ENCODE data around the gene GMPS. TPM values are rescaled to one million over a fixed set of nuclear protein-coding genes. Genes with fewer than 3 reads are reported as not detected.

GMPS gene
- total RNA-seq, 4 donors from 2014 or later = 20.7 to 37.0 (median 25.5) TPM

GRCh38 chr3:155944081-155944480, 73.6 kb downstream of the GMPS start:
- ATAC-seq (ENCODE audit: low FRiP score) = no peak
- TF ChIP-seq, protein P1, sequence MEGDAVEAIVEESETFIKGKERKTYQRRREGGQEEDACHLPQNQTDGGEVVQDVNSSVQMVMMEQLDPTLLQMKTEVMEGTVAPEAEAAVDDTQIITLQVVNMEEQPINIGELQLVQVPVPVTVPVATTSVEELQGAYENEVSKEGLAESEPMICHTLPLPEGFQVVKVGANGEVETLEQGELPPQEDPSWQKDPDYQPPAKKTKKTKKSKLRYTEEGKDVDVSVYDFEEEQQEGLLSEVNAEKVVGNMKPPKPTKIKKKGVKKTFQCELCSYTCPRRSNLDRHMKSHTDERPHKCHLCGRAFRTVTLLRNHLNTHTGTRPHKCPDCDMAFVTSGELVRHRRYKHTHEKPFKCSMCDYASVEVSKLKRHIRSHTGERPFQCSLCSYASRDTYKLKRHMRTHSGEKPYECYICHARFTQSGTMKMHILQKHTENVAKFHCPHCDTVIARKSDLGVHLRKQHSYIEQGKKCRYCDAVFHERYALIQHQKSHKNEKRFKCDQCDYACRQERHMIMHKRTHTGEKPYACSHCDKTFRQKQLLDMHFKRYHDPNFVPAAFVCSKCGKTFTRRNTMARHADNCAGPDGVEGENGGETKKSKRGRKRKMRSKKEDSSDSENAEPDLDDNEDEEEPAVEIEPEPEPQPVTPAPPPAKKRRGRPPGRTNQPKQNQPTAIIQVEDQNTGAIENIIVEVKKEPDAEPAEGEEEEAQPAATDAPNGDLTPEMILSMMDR (IDR thresholded peaks at IDR 0.05) = no peak
- no peak for DNase-seq (ENCODE audit: low spot score)

- TF ChIP-seq, protein P1 (IDR thresholded peaks at IDR 0.05) = no peak
- no peak for ATAC-seq (ENCODE audit: low FRiP score)
- DNase-seq (ENCODE audit: low spot score) = no peak
These were observed 75.7 kb downstream of the GMPS start for GRCh38 chr3:155946178-155946577.

- ATAC-seq (ENCODE audit: low FRiP score) (no peak), DNase-seq (ENCODE audit: low spot score) (no peak)
- TF ChIP-seq, protein P1 (IDR thresholded peaks at IDR 0.05) = no peak
These were observed 78.0 kb downstream of the GMPS start for GRCh38 chr3:155948476-155948875.

DNA sequence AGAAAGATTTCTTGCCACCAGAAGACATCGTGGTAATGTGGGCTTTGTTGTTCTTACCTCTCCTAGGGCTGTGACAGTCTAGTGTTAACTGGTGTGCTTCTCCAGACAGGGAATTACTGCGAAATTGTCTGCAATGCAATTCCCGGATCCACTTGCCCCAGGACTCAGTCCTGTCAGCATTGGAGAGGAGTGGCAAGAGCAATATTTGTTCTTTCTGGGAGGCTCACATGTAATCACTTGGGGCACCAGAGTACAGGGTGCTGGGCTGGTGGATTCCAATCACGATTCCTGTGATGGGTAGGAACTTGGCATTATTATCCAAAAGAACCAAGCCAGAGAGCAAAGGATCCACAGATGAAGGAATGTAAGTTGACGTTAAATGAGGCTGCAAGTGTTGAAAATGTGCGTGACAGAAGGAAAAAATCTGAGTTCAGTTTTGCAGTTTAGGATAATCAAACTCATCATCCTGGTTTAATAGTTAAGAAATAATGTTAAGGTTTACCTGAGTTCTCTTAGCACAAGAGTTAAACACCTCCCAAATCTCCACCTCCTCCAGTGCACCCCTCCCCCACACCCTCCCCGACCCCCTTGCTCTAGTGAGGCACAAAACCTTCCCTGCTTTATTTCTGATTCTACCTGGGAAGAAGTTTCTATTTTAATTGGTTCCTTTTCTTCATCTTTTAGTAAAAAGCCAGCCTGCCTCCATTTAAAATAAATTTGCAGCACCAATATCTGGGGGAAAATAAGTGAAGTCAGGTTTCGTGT, 79.2 kb downstream of the GMPS start:
- DNase-seq (ENCODE audit: low spot score) (no peak), ATAC-seq (ENCODE audit: low FRiP score) (no peak)

GRCh38 chr3:155956508-155957411, 86.3 kb downstream of the GMPS start:
- no peak for DNase-seq (ENCODE audit: low spot score)
- TF ChIP-seq, protein P1 (IDR thresholded peaks at IDR 0.05) = no peak
- ATAC-seq (ENCODE audit: low FRiP score) = no peak

More for the DNA sequence above, 79.2 kb downstream of the GMPS start:
- TF ChIP-seq, protein P1 (IDR thresholded peaks at IDR 0.05) = no peak

DNA sequence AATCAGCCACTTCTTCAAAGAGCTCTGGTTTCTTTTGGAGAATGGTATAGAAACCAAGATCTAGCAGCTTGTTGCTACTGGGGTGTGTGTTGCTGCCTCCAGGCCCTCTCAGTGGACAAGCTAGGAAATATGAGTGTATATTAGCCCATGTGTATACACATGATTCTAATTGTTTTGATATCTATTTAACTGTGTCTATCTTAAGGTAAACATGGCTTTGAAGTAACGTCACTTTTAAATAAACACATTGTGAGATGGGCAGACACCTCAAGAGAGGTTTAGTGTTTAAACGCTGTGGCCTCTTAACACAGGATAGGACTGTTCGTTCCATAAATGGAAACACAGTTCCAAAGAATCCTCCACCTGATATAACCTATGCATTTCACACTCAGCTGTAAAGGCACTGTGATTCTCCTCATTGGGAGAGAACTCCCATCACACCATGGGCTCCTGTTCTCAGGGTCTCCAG, 87.0 kb downstream of the GMPS start:
- TF ChIP-seq, protein P1 (IDR thresholded peaks at IDR 0.05) = no peak
- DNase-seq (ENCODE audit: low spot score) = no peak
- no peak for ATAC-seq (ENCODE audit: low FRiP score)

Data from omental fat pad (tissue), 4 donors.